Caco-2 (cell line): ENCODE measurements around the gene RUNX1. TPM values are rescaled to one million over a fixed set of nuclear protein-coding genes. Genes with fewer than 3 reads are reported as not detected.

Source experiments
- BruUV-seq: library from RNA; stranded (reverse); fragments of 400-500 nt; replicated peaks from 2 replicates; lab custom pipeline; 2021; lab: Mats Ljungman, UMichigan
- CTCF ChIA-PET: fragments of 300-600 bp; sonication (Branson Sonifier 250); formaldehyde crosslinking; loops from one replicate; lab custom pipeline; 2022; ENCODE audit warnings: antibody characterized with exemption; lab: Charles Lee
- POLR2A ChIA-PET: fragments of 300-600 bp; sonication (Branson Sonifier 250); formaldehyde crosslinking; loops from one replicate; lab custom pipeline; 2022; ENCODE audit warnings: antibody characterized with exemption; lab: Charles Lee
- DNase-seq, 2 experiments: peaks; one replicate each; pipeline versions ENCODE4 v3.0.0 to v3.0.0-alpha.2; 2020 to 2022
- H3K27me3 ChIP-seq: replicated peaks from 2 replicates; pipeline ENCODE4 v1.6.0; 2011; ENCODE audit warnings: low read length; ENCODE audit not compliant: control insufficient read depth, insufficient read depth
- H3K36me3 ChIP-seq: 2 replicates; pipeline ENCODE4 v1.5.1; 2011; ENCODE audit warnings: low read length; ENCODE audit not compliant: control insufficient read depth, insufficient read depth
- H3K4me1 ChIP-seq: fragments of 250-450 bp; sonication (Bioruptor Pico); 2 replicates; pipeline ENCODE4 v1.5.1; 2020; ENCODE audit warnings: mild to moderate bottlenecking
- H3K4me3 ChIP-seq: 2 replicates; pipeline ENCODE4 v1.5.1; 2011; ENCODE audit warnings: low read depth, mild to moderate bottlenecking, control low read depth, low read length
- H3K9me3 ChIP-seq: fragments of 250-450 bp; sonication (Bioruptor Pico); 2 replicates; pipeline ENCODE4 v1.5.1; 2020; ENCODE audit warnings: mild to moderate bottlenecking, moderate library complexity
- H3K27ac Mint-ChIP-seq: one replicate; pipeline ENCODE4 v1.8.0; 2022; ENCODE audit warnings: mixed read lengths; ENCODE audit not compliant: unreplicated experiment
- H3K27me3 Mint-ChIP-seq: one replicate; pipeline ENCODE4 v1.8.0; 2022; ENCODE audit warnings: mixed read lengths; ENCODE audit not compliant: insufficient read depth, unreplicated experiment
- H3K36me3 Mint-ChIP-seq: one replicate; pipeline ENCODE4 v1.8.0; 2022; ENCODE audit warnings: mild to moderate bottlenecking, mixed read lengths; ENCODE audit not compliant: insufficient read depth, unreplicated experiment
- H3K4me1 Mint-ChIP-seq: one replicate; pipeline ENCODE4 v1.8.0; 2022; ENCODE audit warnings: low read depth, mixed read lengths; ENCODE audit not compliant: unreplicated experiment
- H3K4me3 Mint-ChIP-seq: one replicate; pipeline ENCODE4 v1.8.0; 2022; ENCODE audit warnings: mild to moderate bottlenecking, moderate library complexity, mixed read lengths; ENCODE audit not compliant: unreplicated experiment
- H3K9me3 Mint-ChIP-seq: one replicate; pipeline ENCODE4 v1.8.0; 2022; ENCODE audit warnings: mixed read lengths; ENCODE audit not compliant: unreplicated experiment
- intact Hi-C: fragments of 100-400 bp; cut with micrococcal nuclease; formaldehyde crosslinking; loops from one replicate; pipeline ENCODE4 v1.10.0; 2022; ENCODE audit not compliant: unreplicated experiment
- total RNA-seq: library from RNA; stranded (reverse); gene quantifications from 2 replicates; pipeline ENCODE4 v1.2.3, GENCODE V29; 2022
- TF ChIP-seq, protein P1 (sequence below), 2 experiments: fragments of 200-600 bp in 1 of 2; IDR thresholded peaks; 1 replicate in 1 of 2; 2 replicates in 1 of 2; pipeline versions ENCODE4 v1.5.1 to v1.8.0; 2011 to 2022; ENCODE audit warnings: antibody characterized with exemption in 1 of 2, control low read depth in 1 of 2, inconsistent platforms in 1 of 2, low read depth in 1 of 2, low read length in 1 of 2, mild to moderate bottlenecking in 1 of 2, moderate library complexity in 1 of 2; ENCODE audit not compliant: insufficient read depth in 1 of 2, severe bottlenecking in 1 of 2, unreplicated experiment in 1 of 2

RUNX1 gene
- total RNA-seq, 1 experiment from 2014 or later: 11.7 TPM

DNA sequence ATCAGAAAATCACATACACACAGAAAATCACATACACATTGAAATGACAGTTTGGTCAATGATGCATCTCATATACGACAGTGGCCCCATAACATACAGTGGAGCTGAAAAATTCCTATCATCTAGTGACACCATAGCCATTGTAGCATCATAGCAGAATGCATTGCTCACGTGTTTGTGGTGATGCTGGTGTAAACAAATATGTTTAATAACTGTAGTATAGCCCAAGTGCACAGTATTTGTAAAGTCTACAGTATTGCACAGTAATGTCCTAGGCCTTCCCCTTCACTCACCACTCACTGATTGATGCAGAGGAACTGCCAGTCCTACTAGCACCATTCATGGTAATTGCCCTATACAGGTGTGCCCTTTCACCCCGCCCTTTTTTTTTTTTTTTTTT, 30.1 kb upstream of the RUNX1 start:
- ChIA-PET CTCF (no interaction called here), POLR2A (no interaction called here)
- intact Hi-C loops: no loop called here
- H3K27me3 ChIP-seq: no peaks in the 10 kb centered on the region
- no peaks in the 10 kb centered on the region for H3K36me3 Mint-ChIP-seq
- peaks cover 19% of the 10 kb centered on the region for H3K9me3 Mint-ChIP-seq
- no peak overlapping the region for H3K27ac Mint-ChIP-seq
- H3K36me3 ChIP-seq: no peaks in the 10 kb centered on the region
- DNase-seq: no peak
- no peaks in the 10 kb centered on the region for H3K4me1 Mint-ChIP-seq
- BruUV-seq: no TSS peak
- TF ChIP-seq, protein P1, sequence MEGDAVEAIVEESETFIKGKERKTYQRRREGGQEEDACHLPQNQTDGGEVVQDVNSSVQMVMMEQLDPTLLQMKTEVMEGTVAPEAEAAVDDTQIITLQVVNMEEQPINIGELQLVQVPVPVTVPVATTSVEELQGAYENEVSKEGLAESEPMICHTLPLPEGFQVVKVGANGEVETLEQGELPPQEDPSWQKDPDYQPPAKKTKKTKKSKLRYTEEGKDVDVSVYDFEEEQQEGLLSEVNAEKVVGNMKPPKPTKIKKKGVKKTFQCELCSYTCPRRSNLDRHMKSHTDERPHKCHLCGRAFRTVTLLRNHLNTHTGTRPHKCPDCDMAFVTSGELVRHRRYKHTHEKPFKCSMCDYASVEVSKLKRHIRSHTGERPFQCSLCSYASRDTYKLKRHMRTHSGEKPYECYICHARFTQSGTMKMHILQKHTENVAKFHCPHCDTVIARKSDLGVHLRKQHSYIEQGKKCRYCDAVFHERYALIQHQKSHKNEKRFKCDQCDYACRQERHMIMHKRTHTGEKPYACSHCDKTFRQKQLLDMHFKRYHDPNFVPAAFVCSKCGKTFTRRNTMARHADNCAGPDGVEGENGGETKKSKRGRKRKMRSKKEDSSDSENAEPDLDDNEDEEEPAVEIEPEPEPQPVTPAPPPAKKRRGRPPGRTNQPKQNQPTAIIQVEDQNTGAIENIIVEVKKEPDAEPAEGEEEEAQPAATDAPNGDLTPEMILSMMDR (IDR thresholded peaks at IDR 0.05; ENCODE audit: insufficient read depth in 1 of 2, low read depth in 1 of 2, low read length in 1 of 2, severe bottlenecking in 1 of 2, unreplicated experiment in 1 of 2): no peak
- H3K4me3 Mint-ChIP-seq: no peak overlapping the region
- H3K9me3 ChIP-seq: no peaks in the 10 kb centered on the region
- no peak overlapping the region for H3K4me3 ChIP-seq
- no peaks in the 10 kb centered on the region for H3K27me3 Mint-ChIP-seq
- no peaks in the 10 kb centered on the region for H3K4me1 ChIP-seq

DNA sequence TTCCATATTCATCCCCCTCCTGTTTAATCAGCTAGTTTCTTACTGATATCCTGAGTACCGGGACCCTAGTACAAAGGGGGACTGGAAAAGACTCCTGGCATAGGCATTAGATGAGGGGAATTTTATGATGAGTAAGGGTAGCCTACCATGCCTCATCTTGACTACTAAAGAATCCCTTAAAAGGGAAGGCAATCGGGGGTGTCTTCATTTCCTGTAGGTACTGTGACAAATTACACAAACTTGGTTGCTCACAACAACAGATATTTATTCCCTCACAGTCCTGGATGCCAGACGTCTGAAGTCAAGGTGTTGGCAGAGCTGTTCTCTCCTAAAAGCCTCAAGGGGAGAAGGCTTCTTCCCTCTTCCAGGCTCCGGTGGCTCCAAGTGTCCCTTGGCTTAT, 28.9 kb upstream of the RUNX1 start:
- Mint-ChIP-seq H3K4me1 (no peaks in the 10 kb centered on the region), H3K27me3 (no peaks in the 10 kb centered on the region), H3K9me3 (peaks cover 17% of the 10 kb centered on the region), H3K36me3 (no peaks in the 10 kb centered on the region), H3K4me3 (no peak overlapping the region), H3K27ac (no peak overlapping the region)
- DNase-seq: no peak
- H3K27me3 ChIP-seq: no peaks in the 10 kb centered on the region
- intact Hi-C loops: no loop called here
- no peaks in the 10 kb centered on the region for H3K36me3 ChIP-seq
- H3K4me1 ChIP-seq: no peaks in the 10 kb centered on the region
- ChIA-PET POLR2A (no interaction called here), CTCF (no interaction called here)
- H3K9me3 ChIP-seq: no peaks in the 10 kb centered on the region
- TF ChIP-seq, protein P1 (IDR thresholded peaks at IDR 0.05; ENCODE audit: insufficient read depth in 1 of 2, low read depth in 1 of 2, low read length in 1 of 2, severe bottlenecking in 1 of 2, unreplicated experiment in 1 of 2): no peak
- no TSS peak for BruUV-seq
- no peak overlapping the region for H3K4me3 ChIP-seq

DNA sequence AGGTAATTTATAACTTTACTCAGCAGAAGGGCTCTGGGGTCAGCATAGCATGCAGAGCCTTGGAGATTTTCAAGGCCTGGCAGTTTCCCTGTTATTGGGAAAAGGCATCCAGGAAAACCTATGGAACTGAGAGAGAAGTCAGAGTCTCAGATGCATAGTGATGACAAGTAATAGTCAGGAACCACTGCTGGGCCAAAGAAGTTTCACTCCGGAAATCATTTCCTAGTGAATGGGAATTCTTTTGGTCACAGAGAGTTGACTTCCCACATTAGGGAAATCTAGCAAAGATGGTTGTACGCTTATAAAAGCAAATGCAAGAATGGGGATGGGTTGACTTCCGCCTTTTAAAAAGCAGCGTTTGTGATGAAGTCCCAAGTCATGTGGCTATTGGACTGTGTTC, 28.4 kb upstream of the RUNX1 start:
- ChIA-PET POLR2A (no interaction called here), CTCF (no interaction called here)
- no peak overlapping the region for H3K4me3 Mint-ChIP-seq
- no peaks in the 10 kb centered on the region for H3K9me3 ChIP-seq
- H3K36me3 ChIP-seq: no peaks in the 10 kb centered on the region
- BruUV-seq: no TSS peak
- intact Hi-C loops: no loop called here
- DNase-seq: no peak
- peaks cover 12% of the 10 kb centered on the region for H3K9me3 Mint-ChIP-seq
- H3K4me1 Mint-ChIP-seq: no peaks in the 10 kb centered on the region
- H3K27me3 Mint-ChIP-seq: no peaks in the 10 kb centered on the region
- no peaks in the 10 kb centered on the region for H3K36me3 Mint-ChIP-seq
- H3K27ac Mint-ChIP-seq: no peak overlapping the region
- H3K27me3 ChIP-seq: no peaks in the 10 kb centered on the region
- no peaks in the 10 kb centered on the region for H3K4me1 ChIP-seq
- TF ChIP-seq, protein P1 (IDR thresholded peaks at IDR 0.05; ENCODE audit: insufficient read depth in 1 of 2, low read depth in 1 of 2, low read length in 1 of 2, severe bottlenecking in 1 of 2, unreplicated experiment in 1 of 2): no peak
- H3K4me3 ChIP-seq: no peak overlapping the region
